ENCODE data around the gene SPAG4. TPM values are rescaled to one million over a fixed set of nuclear protein-coding genes. Genes with fewer than 3 reads are reported as not detected.

Gene SPAG4
- total RNA-seq, 1 experiment from 2014 or later, result 14.1 TPM

GRCh38 chr20:35665949-35666288 is 50.3 kb downstream of the SPAG4 start:
- H3K9me3 ChIP-seq (ENCODE audit: insufficient read depth, low read depth), result no peaks in the 10 kb centered on the region
- TF ChIP-seq EZH2 (IDR thresholded peaks at IDR 0.05; ENCODE audit: low read depth), result no peak
- TF ChIP-seq, protein P1, sequence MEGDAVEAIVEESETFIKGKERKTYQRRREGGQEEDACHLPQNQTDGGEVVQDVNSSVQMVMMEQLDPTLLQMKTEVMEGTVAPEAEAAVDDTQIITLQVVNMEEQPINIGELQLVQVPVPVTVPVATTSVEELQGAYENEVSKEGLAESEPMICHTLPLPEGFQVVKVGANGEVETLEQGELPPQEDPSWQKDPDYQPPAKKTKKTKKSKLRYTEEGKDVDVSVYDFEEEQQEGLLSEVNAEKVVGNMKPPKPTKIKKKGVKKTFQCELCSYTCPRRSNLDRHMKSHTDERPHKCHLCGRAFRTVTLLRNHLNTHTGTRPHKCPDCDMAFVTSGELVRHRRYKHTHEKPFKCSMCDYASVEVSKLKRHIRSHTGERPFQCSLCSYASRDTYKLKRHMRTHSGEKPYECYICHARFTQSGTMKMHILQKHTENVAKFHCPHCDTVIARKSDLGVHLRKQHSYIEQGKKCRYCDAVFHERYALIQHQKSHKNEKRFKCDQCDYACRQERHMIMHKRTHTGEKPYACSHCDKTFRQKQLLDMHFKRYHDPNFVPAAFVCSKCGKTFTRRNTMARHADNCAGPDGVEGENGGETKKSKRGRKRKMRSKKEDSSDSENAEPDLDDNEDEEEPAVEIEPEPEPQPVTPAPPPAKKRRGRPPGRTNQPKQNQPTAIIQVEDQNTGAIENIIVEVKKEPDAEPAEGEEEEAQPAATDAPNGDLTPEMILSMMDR (conservative IDR thresholded peaks at IDR 0.05), result no peak
- intact Hi-C loops (cut with micrococcal nuclease; ENCODE audit: unreplicated experiment), result no loop called here
- no peak overlapping the region; the same call in 1 of the 2 replicates for H3K4me2 ChIP-seq
- no peak for DNase-seq
- peaks cover 33% of the 10 kb centered on the region for H4K20me1 ChIP-seq (ENCODE audit: insufficient read depth)
- H3F3A ChIP-seq (ENCODE audit: insufficient read depth, low read depth), result peaks cover 16% of the 10 kb centered on the region
- no peak overlapping the region for H3K27ac ChIP-seq
- peaks cover 25% of the 10 kb centered on the region for H3K4me1 ChIP-seq (replicated peaks; ENCODE audit: insufficient read depth)
- BruUV-seq (replicated peaks), result no TSS peak
- H2AFZ ChIP-seq, result no peak overlapping the region
- H3K9me2 ChIP-seq (ENCODE audit: insufficient read depth), result no peaks in the 10 kb centered on the region
- POLR2A ChIA-PET (ENCODE audit: unreplicated experiment), result no interaction called here
- no peaks in the 10 kb centered on the region; the same call in 1 of the 2 replicates for H3K36me3 ChIP-seq (ENCODE audit: low read depth)
- CTCF ChIA-PET, result interaction anchor here (0.6 kb wide), 1 partner anchor 332 kb away, joined by 3 read pairs; no protein-coding TSS in a partner anchor
- H3K27me3 ChIP-seq (ENCODE audit: insufficient read depth, low read depth), result no peaks in the 10 kb centered on the region
- H3K79me2 ChIP-seq (ENCODE audit: low read depth), result peaks cover 38% of the 10 kb centered on the region
- H3K4me3 ChIP-seq, result no peak overlapping the region

GRCh38 chr20:35669221-35669620 is 53.6 kb downstream of the SPAG4 start:
- H3K27me3 ChIP-seq (ENCODE audit: insufficient read depth, low read depth), result no peaks in the 10 kb centered on the region
- TF ChIP-seq, protein P1 (conservative IDR thresholded peaks at IDR 0.05), result no peak
- no peak for TF ChIP-seq EZH2 (IDR thresholded peaks at IDR 0.05; ENCODE audit: low read depth)
- ChIA-PET POLR2A (ENCODE audit: unreplicated experiment) (no interaction called here), CTCF (interaction anchor here (0.8 kb wide), 1 partner anchor 189 kb away, joined by 3 read pairs; no protein-coding TSS in a partner anchor)
- no peaks in the 10 kb centered on the region for H3K9me2 ChIP-seq (ENCODE audit: insufficient read depth)
- H4K20me1 ChIP-seq (ENCODE audit: insufficient read depth), result no peaks in the 10 kb centered on the region
- no peak overlapping the region for H3K27ac ChIP-seq
- no TSS peak for BruUV-seq (replicated peaks)
- no peaks in the 10 kb centered on the region for H3K9me3 ChIP-seq (ENCODE audit: insufficient read depth, low read depth)
- peaks cover 7% of the 10 kb centered on the region; the same call in 1 of the 2 replicates for H3F3A ChIP-seq (ENCODE audit: insufficient read depth, low read depth)
- no peak overlapping the region for H3K4me2 ChIP-seq
- no peak overlapping the region for H2AFZ ChIP-seq
- no peaks in the 10 kb centered on the region for H3K4me1 ChIP-seq (replicated peaks; ENCODE audit: insufficient read depth)
- intact Hi-C loops (cut with micrococcal nuclease; ENCODE audit: unreplicated experiment), result no loop called here
- DNase-seq, result no peak
- H3K36me3 ChIP-seq (ENCODE audit: low read depth), result no peaks in the 10 kb centered on the region; the same call in 1 of the 2 replicates
- H3K4me3 ChIP-seq, result no peak overlapping the region
- H3K79me2 ChIP-seq (ENCODE audit: low read depth), result peaks cover 5% of the 10 kb centered on the region

- Histone ChIP-seq H3K79me2 (ENCODE audit: low read depth) (peaks cover under 1% of the 10 kb centered on the region; the same call in 1 of the 2 replicates), H3K4me2 (no peak overlapping the region), H3K9me2 (ENCODE audit: insufficient read depth) (no peaks in the 10 kb centered on the region), H2AFZ (no peak overlapping the region), H3K27me3 (ENCODE audit: insufficient read depth, low read depth) (no peaks in the 10 kb centered on the region), H3K27ac (no peak overlapping the region), H3K4me1 (replicated peaks; ENCODE audit: insufficient read depth) (no peaks in the 10 kb centered on the region), H3K9me3 (ENCODE audit: insufficient read depth, low read depth) (no peaks in the 10 kb centered on the region), H4K20me1 (ENCODE audit: insufficient read depth) (no peaks in the 10 kb centered on the region), H3K36me3 (ENCODE audit: low read depth) (no peaks in the 10 kb centered on the region; the same call in 1 of the 2 replicates), H3F3A (ENCODE audit: insufficient read depth, low read depth) (peaks cover 7% of the 10 kb centered on the region; the same call in 1 of the 2 replicates), H3K4me3 (no peak overlapping the region)
- intact Hi-C loops (cut with micrococcal nuclease; ENCODE audit: unreplicated experiment), result no loop called here
- no peak for DNase-seq
- TF ChIP-seq, protein P1 (conservative IDR thresholded peaks at IDR 0.05), result no peak
- no peak for TF ChIP-seq EZH2 (IDR thresholded peaks at IDR 0.05; ENCODE audit: low read depth)
- CTCF ChIA-PET, result interaction anchor here (0.8 kb wide), 1 partner anchor 189 kb away, joined by 3 read pairs; no protein-coding TSS in a partner anchor
- POLR2A ChIA-PET (ENCODE audit: unreplicated experiment), result no interaction called here
- BruUV-seq (replicated peaks), result no TSS peak
These were observed 54.1 kb downstream of the SPAG4 start for GRCh38 chr20:35669681-35670080.

Other genes starting within 250 kb of the SPAG4 start
- gene UQCC1, start 203.9 kb upstream of the SPAG4 start, total RNA-seq (2021), result 51.1 and 60.1 TPM in 2 replicates
- 0.33 TPM in 1 of 2 replicates, not detected in the other for gene GDF5, start 177.6 kb upstream of the SPAG4 start, total RNA-seq (2021)
- 63.6 and 79.5 TPM in 2 replicates for gene CEP250, start 160.2 kb upstream of the SPAG4 start, total RNA-seq (2021)
- not detected in 2 replicates for gene C20orf173, start 86.2 kb upstream of the SPAG4 start, total RNA-seq (2021)
- gene ERGIC3, start 73.8 kb upstream of the SPAG4 start, total RNA-seq (2021), result 341 and 435 TPM in 2 replicates
- gene CPNE1, start 49.1 kb downstream of the SPAG4 start, total RNA-seq (2021), result 271 and 311 TPM in 2 replicates
- 46.9 and 81.2 TPM in 2 replicates for gene RBM12, start 49.1 kb downstream of the SPAG4 start, total RNA-seq (2021)
- 56.9 and 65.0 TPM in 2 replicates for gene NFS1, start 83.5 kb downstream of the SPAG4 start, total RNA-seq (2021)
- 175 and 271 TPM in 2 replicates for gene ROMO1, start 83.6 kb downstream of the SPAG4 start, total RNA-seq (2021)
- gene RBM39, start 126.4 kb downstream of the SPAG4 start, total RNA-seq (2021), result 354 and 379 TPM in 2 replicates
- gene PHF20, start 156.2 kb downstream of the SPAG4 start, total RNA-seq (2021), result 59.8 and 60.2 TPM in 2 replicates

All from PC-9 (cell line).